KOPT-K1 (cell line): ENCODE results near the gene MED27.

Source experiments
- H3K27ac ChIP-seq: fragments of 200-600 bp; sonication (generic); 2 replicates; pipeline ENCODE4 v1.5.1; 2016; ENCODE audit warnings: antibody characterized with exemption, mild to moderate bottlenecking, low read depth, low read length; ENCODE audit not compliant: poor library complexity, severe bottlenecking
- H3K36me3 ChIP-seq: fragments of 200-600 bp; sonication (generic); 2 replicates; pipeline ENCODE4 v1.5.1; 2017; ENCODE audit warnings: antibody characterized with exemption, mild to moderate bottlenecking, low read length, moderate library complexity; ENCODE audit not compliant: insufficient read depth
- H3K9me3 ChIP-seq: fragments of 200-600 bp; sonication (generic); 2 replicates; pipeline ENCODE4 v1.5.1; 2017; ENCODE audit warnings: antibody characterized with exemption, low read length, mild to moderate bottlenecking; ENCODE audit not compliant: insufficient read depth, poor library complexity, severe bottlenecking

Gene MED27

GRCh38 chr9:131905144-131905543, 174.5 kb downstream of the MED27 start:
- Histone ChIP-seq H3K9me3 (no peaks in the 10 kb centered on the region), H3K36me3 (no peaks in the 10 kb centered on the region), H3K27ac (no peak overlapping the region)

GRCh38 chr9:131899296-131900228, 180.1 kb downstream of the MED27 start:
- no peaks in the 10 kb centered on the region for H3K36me3 ChIP-seq
- no peaks in the 10 kb centered on the region for H3K9me3 ChIP-seq
- H3K27ac ChIP-seq = no peak overlapping the region

- H3K9me3 ChIP-seq = no peaks in the 10 kb centered on the region
- H3K27ac ChIP-seq = no peak overlapping the region
- peaks cover 17% of the 10 kb centered on the region; the same call in 1 of the 2 replicates for H3K36me3 ChIP-seq
Measured at GRCh38 chr9:131892902-131893500, 186.7 kb downstream of the MED27 start.

- H3K9me3 ChIP-seq = no peaks in the 10 kb centered on the region
- no peak overlapping the region for H3K27ac ChIP-seq
- peaks cover 17% of the 10 kb centered on the region; the same call in 1 of the 2 replicates for H3K36me3 ChIP-seq
Measured at GRCh38 chr9:131892162-131892707, 187.4 kb downstream of the MED27 start.

- Histone ChIP-seq H3K27ac (no peak overlapping the region), H3K36me3 (peaks cover 17% of the 10 kb centered on the region; the same call in 1 of the 2 replicates), H3K9me3 (no peaks in the 10 kb centered on the region)
Measured at GRCh38 chr9:131891598-131891997, 188.1 kb downstream of the MED27 start.

- H3K9me3 ChIP-seq = no peaks in the 10 kb centered on the region
Measured at GRCh38 chr9:131889437-131890251, 190.0 kb downstream of the MED27 start.

GRCh38 chr9:131888923-131889322, 190.7 kb downstream of the MED27 start:
- Histone ChIP-seq H3K27ac (no peak overlapping the region), H3K36me3 (peaks cover 17% of the 10 kb centered on the region; the same call in 1 of the 2 replicates), H3K9me3 (no peaks in the 10 kb centered on the region)

More at GRCh38 chr9:131889437-131890251, 190.0 kb downstream of the MED27 start:
- peaks cover 17% of the 10 kb centered on the region; the same call in 1 of the 2 replicates for H3K36me3 ChIP-seq
- no peak overlapping the region for H3K27ac ChIP-seq

- Histone ChIP-seq H3K27ac (no peak overlapping the region), H3K9me3 (no peaks in the 10 kb centered on the region), H3K36me3 (peaks cover 10% of the 10 kb centered on the region; the same call in 1 of the 2 replicates)
Measured at GRCh38 chr9:131887680-131888079, 192.0 kb downstream of the MED27 start.

- Histone ChIP-seq H3K27ac (no peak overlapping the region), H3K9me3 (no peaks in the 10 kb centered on the region), H3K36me3 (peaks cover 5% of the 10 kb centered on the region; the same call in 1 of the 2 replicates)
Measured at GRCh38 chr9:131886826-131887225, 192.8 kb downstream of the MED27 start.

- Histone ChIP-seq H3K9me3 (no peaks in the 10 kb centered on the region), H3K36me3 (no peaks in the 10 kb centered on the region), H3K27ac (no peak overlapping the region)
Measured at GRCh38 chr9:131885144-131885609, 194.5 kb downstream of the MED27 start.

- Histone ChIP-seq H3K9me3 (no peaks in the 10 kb centered on the region), H3K27ac (no peak overlapping the region), H3K36me3 (no peaks in the 10 kb centered on the region)
Measured at GRCh38 chr9:131884222-131884621, 195.4 kb downstream of the MED27 start.

GRCh38 chr9:131880833-131881583, 198.7 kb downstream of the MED27 start:
- Histone ChIP-seq H3K27ac (no peak overlapping the region), H3K9me3 (no peaks in the 10 kb centered on the region), H3K36me3 (no peaks in the 10 kb centered on the region)

GRCh38 chr9:131879911-131880290, 199.8 kb downstream of the MED27 start:
- Histone ChIP-seq H3K27ac (no peak overlapping the region), H3K9me3 (no peaks in the 10 kb centered on the region), H3K36me3 (no peaks in the 10 kb centered on the region)
